Measurements from ENCODE around the gene LRRTM4.

The LRRTM4 gene

GRCh38 chr2:77034445-77034844 is 487.7 kb downstream of the LRRTM4 start:
- TF ChIP-seq SIN3A (IDR thresholded peaks at IDR 0.05; ENCODE audit: borderline replicate concordance, insufficient read depth, low read length) (peak; percentile 64; the same call in 1 of the 2 replicates), POLR2AphosphoS5 (IDR thresholded peaks at IDR 0.05; ENCODE audit: low read depth, low read length) (no peak), TAF1 (IDR thresholded peaks at IDR 0.05; ENCODE audit: borderline replicate concordance, insufficient read depth, low read length) (no peak), FOXP2 (optimal IDR thresholded peaks at IDR 0.05; ENCODE audit: borderline replicate concordance, extremely low read depth, extremely low read length, insufficient read depth) (no peak), REST (IDR thresholded peaks at IDR 0.05; ENCODE audit: insufficient read depth in 1 of 2, low read depth in 2 of 2, low read length in 2 of 2) (peak in 1 of 2 experiments; percentile 69; a peak in 2 of 4 replicates)

- no peak for TF ChIP-seq REST (IDR thresholded peaks at IDR 0.05; ENCODE audit: insufficient read depth in 1 of 2, low read depth in 2 of 2, low read length in 2 of 2)
- TF ChIP-seq FOXP2 (optimal IDR thresholded peaks at IDR 0.05; ENCODE audit: borderline replicate concordance, extremely low read depth, extremely low read length, insufficient read depth): no peak
- no peak for TF ChIP-seq SIN3A (IDR thresholded peaks at IDR 0.05; ENCODE audit: borderline replicate concordance, insufficient read depth, low read length)
- TF ChIP-seq TAF1 (IDR thresholded peaks at IDR 0.05; ENCODE audit: borderline replicate concordance, insufficient read depth, low read length): peak; percentile 16; the same call in 1 of the 2 replicates
- peak; percentile 43; the same call in 1 of the 2 replicates for TF ChIP-seq POLR2AphosphoS5 (IDR thresholded peaks at IDR 0.05; ENCODE audit: low read depth, low read length)
Measured at GRCh38 chr2:77028032-77028600, 494.1 kb downstream of the LRRTM4 start.

- TF ChIP-seq TAF1 (IDR thresholded peaks at IDR 0.05; ENCODE audit: borderline replicate concordance, insufficient read depth, low read length) (no peak), SIN3A (IDR thresholded peaks at IDR 0.05; ENCODE audit: borderline replicate concordance, insufficient read depth, low read length) (no peak), FOXP2 (optimal IDR thresholded peaks at IDR 0.05; ENCODE audit: borderline replicate concordance, extremely low read depth, extremely low read length, insufficient read depth) (no peak), POLR2AphosphoS5 (IDR thresholded peaks at IDR 0.05; ENCODE audit: low read depth, low read length) (no peak), REST (IDR thresholded peaks at IDR 0.05; ENCODE audit: insufficient read depth in 1 of 2, low read depth in 2 of 2, low read length in 2 of 2) (no peak)
Measured at GRCh38 chr2:77025714-77026113, 496.5 kb downstream of the LRRTM4 start.

- TF ChIP-seq TAF1 (IDR thresholded peaks at IDR 0.05; ENCODE audit: borderline replicate concordance, insufficient read depth, low read length): no peak
- no peak for TF ChIP-seq REST (IDR thresholded peaks at IDR 0.05; ENCODE audit: insufficient read depth in 1 of 2, low read depth in 2 of 2, low read length in 2 of 2)
Measured at GRCh38 chr2:77021161-77021560, 501.0 kb downstream of the LRRTM4 start.

- TF ChIP-seq FOXP2 (optimal IDR thresholded peaks at IDR 0.05; ENCODE audit: borderline replicate concordance, extremely low read depth, extremely low read length, insufficient read depth) (no peak), TAF1 (IDR thresholded peaks at IDR 0.05; ENCODE audit: borderline replicate concordance, insufficient read depth, low read length) (peak; percentile 47; the same call in 1 of the 2 replicates)
Measured at GRCh38 chr2:77018219-77018618, 504.0 kb downstream of the LRRTM4 start.
